Subcutaneous adipose tissue (tissue), 4 donors: ENCODE results near the gene SUSD6. TPM values are rescaled to one million over a fixed set of nuclear protein-coding genes. Genes with fewer than 3 reads are reported as not detected.

Experiments
- total RNA-seq, 4 donors: library from RNA; depleted of rRNA; stranded (reverse); fragments of >200 nt; gene quantifications; one replicate each; pipeline ENCODE4 v1.1.0, GENCODE V29; 2016
- TF ChIP-seq, protein P1 (sequence below): fragments of 450-650 bp; IDR thresholded peaks from one replicate; pipeline ENCODE4 v1.5.1; 2016; ENCODE audit warnings: low read depth, mild to moderate bottlenecking, control low read depth, antibody characterized with exemption, moderate library complexity

The SUSD6 gene
- total RNA-seq, 4 donors from 2014 or later, result 24.8 to 52.4 (median 35.5) TPM

DNA sequence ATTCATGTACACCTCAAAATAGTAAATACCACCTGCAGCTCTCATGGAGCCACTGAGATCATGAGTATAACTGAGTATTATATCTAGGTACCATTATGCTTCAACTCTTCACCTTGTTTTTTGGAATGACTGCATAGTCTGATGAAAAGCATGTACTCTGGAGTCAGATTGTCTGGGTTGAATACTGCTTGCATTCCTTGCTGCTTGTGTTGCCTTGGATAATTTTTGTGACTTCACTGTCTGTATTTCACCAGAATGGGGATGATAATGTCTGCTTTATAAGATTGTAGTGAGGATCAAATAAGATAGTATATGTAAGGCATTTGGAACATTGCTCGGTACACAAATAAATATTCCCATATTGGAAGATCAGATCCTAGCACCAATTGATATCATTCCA lies 54.2 kb downstream of the SUSD6 start:
- TF ChIP-seq, protein P1, sequence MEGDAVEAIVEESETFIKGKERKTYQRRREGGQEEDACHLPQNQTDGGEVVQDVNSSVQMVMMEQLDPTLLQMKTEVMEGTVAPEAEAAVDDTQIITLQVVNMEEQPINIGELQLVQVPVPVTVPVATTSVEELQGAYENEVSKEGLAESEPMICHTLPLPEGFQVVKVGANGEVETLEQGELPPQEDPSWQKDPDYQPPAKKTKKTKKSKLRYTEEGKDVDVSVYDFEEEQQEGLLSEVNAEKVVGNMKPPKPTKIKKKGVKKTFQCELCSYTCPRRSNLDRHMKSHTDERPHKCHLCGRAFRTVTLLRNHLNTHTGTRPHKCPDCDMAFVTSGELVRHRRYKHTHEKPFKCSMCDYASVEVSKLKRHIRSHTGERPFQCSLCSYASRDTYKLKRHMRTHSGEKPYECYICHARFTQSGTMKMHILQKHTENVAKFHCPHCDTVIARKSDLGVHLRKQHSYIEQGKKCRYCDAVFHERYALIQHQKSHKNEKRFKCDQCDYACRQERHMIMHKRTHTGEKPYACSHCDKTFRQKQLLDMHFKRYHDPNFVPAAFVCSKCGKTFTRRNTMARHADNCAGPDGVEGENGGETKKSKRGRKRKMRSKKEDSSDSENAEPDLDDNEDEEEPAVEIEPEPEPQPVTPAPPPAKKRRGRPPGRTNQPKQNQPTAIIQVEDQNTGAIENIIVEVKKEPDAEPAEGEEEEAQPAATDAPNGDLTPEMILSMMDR, result no peak

DNA sequence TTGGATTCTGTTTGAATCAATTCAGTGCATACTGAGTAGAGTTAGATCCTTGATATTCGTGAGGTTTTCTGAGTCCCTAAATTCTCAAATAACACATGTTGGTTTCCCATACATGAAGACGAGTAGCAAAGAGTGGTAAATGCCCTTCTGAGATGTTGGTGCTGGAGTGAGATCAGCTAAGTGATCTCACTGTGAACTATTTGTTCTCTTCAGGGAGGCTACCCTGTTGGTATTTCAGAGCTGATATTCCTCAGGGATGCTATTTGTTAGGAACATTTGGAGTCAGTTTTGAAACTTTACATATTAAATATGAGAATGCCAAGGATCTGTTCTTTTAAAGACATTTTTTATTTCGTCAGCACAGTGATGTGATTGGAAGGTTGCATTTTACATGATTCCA lies 54.7 kb downstream of the SUSD6 start:
- TF ChIP-seq, protein P1, result no peak

DNA sequence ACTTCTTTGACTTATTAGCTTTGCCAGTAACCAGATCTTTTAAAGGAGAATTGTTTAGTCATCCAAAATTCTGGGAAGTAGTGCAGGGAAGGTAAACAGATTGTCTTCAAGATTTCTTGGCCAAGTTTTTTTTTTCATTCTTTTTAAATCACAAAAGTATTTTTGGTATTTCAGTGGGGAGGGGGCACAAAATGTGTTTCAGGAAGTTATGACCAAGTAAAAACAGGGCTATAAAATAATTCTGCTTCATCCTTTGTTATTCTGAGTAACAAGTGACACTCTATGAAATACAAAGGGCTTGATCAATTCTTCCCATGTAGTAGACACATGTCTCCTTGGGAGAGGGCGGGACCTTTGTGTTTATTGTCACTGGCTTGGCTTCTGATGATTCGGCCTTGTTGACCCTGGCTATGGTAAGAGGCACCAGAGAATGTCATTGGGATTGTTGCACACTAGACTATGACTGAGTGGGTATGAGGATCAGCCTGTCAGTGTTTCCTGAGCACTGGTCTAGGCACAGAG lies 55.4 kb downstream of the SUSD6 start:
- TF ChIP-seq, protein P1, result no peak

DNA sequence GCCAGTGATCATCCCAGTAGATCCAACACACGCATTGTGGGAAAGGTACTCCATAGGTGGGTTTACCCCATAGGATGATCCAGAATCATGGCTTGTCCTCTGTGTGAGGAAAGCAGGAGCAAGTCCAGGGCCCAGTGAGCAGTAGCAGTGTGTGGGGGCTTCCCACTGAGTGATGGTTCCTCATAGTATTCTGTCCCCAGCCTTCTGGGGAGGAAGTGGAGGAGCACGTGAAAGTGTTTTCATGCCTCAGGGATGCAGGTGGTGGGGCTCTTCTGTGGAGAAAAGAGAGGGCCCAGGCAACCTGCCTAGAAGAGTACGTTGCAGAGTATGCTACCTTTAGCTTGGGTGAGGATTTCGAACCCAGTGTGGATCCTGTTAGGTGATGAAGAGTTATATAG lies 56.5 kb downstream of the SUSD6 start:
- TF ChIP-seq, protein P1, result no peak

DNA sequence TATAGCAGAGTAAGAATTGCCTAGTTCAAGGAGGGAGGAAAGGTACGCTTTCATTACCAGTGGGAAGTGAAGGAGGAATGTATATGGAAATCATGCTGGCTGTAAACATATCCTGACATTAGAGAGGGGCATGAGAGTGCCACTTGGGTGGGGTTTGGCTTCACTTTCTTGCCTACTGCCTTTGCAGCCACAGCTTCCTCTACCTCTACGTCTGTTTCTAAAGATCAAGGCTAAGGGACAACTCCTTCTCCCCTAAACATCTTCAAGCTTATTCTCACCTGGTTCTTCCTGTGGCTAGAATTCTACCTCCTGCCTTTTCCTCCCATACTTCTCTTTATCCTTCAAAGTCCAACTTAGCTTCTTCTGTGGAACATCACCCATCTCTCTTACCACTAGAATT lies 58.0 kb downstream of the SUSD6 start:
- TF ChIP-seq, protein P1, result no peak

DNA sequence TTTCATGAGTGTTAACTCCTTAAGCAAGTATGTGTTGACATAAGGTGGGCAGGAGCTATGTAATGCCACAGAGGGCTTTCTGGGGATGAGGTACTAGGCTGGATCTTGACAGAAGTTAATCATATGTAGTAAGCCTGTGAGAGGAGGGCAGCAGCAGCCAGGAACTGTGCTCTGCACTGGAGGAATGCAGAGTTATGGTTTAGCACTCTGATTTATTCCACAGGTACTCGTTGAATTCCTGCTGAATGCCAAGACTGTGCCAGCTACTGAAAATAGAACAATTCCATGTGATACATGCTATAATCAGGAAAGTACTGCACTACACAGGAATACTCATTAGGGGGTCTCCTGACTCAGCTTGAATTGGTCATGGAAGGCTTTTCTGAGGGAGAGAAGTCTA lies 58.7 kb downstream of the SUSD6 start:
- TF ChIP-seq, protein P1, result no peak

DNA sequence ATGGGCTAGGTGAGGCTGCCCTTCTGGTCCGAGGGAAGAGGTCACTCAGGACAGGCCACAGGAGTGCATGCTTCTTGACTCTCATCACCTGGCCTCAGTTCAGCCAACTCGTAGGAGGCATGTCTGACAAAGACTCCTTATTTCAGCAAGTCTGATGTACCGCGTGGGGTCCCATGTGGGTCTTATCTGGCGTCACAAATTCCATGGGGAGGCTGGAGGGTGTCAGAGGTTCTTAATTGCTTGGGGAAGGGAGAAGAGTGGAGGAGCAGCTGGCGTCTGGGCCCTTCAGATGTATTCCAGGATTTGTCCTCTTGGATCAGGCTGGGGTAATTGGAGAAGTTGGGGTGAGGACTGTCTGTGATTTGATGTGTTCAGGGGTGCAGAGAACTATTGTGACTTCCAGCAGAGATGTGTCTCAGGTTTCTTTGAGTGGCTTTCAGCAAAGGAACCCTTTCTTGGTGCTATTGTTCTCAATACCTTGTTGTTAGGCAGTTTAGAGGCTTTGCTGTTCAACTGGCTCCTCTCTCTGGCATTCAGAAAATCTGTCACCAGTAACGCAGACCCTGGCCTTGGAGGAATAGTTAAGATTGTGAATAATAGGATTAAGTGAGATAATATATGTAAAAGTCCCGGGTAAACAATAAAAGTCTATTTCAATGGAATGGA lies 60.1 kb downstream of the SUSD6 start:
- TF ChIP-seq, protein P1, result no peak
